Measurements from ENCODE around the gene ATP1A4.
"Not testable (repeated sequence)": the region's sequence is repeated elsewhere in the genome, so short reads cannot be mapped to it uniquely, and the experiment has no call there.

ATP1A4 gene

DNA sequence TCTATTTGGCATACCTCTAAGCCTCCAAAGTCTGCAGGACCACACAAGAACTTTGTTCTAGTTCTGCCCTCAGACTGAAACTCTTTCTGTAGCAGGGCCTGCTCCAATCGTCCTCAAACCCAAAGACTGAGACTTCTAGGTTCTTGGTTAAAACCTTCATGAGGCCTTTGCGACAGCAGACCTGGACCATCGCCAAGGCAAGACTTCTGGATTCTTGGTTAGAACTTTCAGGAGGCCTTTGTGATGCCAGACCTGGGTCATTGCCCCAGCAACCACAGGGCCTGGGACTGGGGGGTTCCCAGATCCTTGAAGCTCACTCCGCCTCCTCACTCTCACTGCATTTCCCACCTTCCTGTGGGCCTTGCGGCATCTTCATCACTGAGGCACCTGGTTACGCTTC is at the start of gene ATP1A4:
TSS of gene ATP1A4 (plus strand) at position 301 of the 400 bp plus-strand sequence. CDS start 438 bp downstream, outside the sequence.
- no peak for DNase-seq

DNA sequence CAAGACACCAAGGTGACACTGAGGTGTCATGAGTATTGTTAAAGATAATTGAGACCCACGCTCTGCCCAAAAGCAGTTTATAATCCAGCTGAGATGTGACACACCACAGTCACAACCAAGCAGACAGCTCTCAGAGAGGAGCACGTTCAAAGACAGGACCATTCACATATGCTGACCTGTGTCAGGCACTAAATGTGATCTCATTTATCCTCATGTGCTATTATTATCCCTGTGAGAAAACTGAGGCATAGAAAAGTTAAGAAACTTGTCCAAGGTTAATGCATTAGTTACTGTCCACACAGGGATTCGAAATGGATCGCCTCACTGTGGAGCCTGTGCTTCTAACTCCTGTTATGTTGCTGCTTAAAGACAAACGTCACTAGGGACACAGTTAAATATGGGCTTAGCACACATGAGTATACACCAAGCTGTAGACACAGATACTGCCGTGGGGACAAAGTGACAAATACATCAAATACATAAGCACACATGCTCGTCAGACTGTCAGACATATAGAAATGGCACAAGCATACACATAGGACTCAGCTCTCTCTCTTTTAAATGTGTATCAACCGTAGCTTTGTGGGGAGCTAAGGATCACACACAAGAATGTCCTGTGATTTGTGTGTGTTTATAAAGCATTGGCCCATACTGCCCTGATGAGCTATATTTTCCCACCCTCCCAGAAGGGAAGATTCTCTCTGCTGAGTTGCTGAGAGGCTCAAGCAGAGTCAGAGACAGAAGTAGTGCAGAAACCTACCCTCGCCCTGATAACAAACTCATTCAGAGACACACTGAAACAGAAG is 49.5 kb upstream of the ATP1A4 start:
- DNase-seq: peak in 6 of 58 donors; percentile 22 to 63 (median 44)

DNA sequence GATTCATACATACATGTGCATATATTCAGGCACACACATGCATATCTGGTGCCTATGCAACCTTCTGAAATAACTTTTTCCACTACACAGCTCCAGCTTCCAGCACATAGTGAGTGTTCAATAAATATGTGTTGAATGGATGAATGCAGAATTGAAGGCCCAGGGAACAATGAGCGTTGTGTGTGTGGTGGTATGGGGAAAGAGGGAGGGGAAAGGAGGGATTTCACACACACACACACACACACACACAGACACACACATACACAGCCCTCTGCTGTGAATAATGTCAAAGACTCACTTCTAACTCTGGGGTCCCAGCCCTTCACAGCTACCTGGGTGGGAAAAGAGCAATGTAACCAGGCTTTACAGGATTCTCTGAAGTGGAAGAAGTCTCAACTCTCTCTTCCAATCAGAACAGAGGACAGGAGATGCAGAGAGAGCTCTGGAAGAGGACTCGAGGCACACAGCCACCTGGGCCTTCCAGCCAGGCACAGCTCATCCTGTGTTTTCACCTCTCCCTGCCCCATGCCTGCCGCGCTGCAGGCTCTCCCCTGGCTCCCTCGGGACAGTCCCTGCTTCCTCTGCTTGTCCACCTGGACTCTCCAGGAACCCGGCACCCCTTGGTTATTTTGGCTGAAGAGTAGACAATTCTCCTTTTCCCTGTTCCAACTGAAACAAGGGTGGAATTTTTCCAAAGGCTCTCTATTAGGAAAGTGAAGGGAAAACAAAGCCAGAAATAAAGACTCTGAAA is 47.6 kb upstream of the ATP1A4 start:
- DNase-seq: peak in 18 of 58 donors; percentile 22 to 66 (median 46)

DNA sequence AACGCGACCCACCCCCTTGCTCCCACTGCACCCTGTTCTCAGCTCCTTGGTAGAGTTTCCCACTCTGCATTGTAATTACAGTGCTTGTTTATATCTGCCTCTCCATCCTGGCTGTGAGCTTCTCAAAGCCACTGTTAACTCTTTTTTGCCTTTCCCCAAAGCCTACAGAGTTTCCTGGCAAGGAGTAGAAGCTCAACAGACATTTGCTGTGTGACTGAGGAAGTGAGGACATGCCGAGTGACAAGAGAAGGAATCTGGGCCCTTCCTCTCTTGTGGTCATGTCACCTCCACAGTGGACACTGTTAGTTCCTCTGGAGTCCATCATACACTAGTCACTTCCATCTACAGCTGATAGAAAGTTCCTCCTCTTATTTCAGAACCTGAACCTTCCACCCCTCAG is 46.9 kb upstream of the ATP1A4 start:
- DNase-seq: peak in 2 of 58 donors; percentile 27 to 47

DNA sequence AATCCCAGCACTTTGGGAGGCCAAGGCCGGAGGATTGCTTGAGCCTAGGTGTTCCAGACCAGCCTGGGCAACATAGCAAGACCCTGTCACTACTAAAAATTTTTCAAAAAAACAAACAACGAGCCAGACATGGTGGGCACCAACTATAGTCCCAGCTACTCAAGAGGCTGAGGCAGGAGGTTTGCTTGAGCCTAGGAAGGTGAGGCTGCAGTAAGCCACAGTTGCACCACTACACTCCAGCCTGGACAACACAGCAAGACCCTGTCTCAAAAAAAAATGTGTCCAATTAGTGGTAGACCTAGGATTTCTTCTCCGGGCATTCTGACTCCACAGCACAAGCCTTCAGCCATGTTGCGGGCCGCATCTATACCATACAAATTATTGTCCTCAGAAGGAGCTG is 46.2 kb upstream of the ATP1A4 start:
- DNase-seq: no peak

DNA sequence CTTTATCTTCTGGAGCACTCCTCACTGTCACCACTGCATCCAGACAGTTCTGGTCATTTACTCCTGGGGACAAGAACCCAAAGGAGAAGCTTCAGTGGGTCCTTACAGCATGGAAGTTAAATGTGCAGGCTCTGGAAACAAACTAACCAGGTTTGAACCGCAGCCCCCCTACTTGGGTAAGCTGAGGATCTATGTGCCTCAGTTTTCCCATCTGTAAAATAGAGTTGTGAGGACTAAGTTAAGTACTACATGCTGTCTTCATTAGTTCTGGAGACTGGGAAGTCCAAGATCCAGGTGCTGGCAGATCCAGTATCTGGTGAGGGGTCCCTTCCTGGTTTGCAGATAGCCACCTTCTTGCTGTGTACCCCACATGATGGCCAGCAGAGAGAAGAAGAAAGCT is 43.9 kb upstream of the ATP1A4 start:
- no peak for DNase-seq

DNA sequence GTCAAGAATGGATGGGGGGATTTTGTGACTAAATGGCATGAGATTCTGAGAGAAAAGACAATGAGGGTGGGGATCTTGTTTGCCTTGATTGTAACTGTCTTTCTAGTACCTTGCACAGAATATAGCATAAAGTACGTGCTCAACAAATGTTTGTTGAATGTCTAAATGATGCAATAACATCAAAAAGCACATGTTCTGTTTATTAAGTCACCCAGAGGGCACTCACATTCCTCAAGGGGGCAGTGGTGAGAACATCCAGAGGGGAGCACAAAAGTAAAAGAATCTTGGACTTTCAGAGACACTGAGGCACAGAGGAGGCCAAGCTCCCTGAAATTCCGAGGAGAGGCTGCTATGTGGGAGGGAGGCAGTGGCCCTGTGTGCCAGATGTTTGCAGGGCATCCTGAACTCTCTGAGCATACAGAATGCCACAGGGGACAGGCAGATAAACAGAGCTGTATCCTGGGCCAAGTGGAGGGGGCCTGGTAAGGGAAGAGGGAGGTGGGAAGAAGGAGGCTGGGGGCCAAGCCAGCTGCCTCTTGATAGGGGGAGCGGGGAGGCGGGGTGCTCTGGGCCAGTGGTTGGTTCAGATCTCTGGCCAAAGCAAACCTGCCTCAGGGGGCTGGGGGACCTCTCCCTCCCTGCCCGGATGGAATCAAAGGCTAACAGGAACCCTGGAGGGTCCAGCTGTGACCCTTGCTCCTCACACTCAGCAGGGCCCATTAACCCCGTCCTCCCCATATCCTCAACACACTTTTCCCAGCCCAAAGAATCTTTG is 42.3 kb upstream of the ATP1A4 start:
- peak in 5 of 58 donors; percentile 6 to 34 (median 18) for DNase-seq

DNA sequence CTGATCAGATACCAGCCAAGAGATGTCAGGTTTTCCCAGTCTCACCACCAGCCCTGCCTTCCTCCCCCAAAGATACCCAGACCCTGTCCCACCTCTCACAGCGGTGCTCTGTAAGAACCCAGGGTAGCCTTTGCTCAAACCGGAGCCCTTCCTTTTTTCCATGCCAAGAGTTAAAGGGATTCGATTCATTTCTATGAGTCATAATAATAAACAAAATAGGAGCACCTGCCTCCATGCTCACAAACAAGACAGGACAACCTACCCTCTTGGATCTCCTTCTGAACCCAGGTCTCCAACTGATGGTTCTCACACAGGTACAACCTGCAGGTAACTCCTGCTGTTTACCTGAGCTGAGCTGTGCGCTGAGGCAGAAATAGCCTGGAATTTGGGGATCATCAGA is 41.7 kb upstream of the ATP1A4 start:
- DNase-seq: no peak

DNA sequence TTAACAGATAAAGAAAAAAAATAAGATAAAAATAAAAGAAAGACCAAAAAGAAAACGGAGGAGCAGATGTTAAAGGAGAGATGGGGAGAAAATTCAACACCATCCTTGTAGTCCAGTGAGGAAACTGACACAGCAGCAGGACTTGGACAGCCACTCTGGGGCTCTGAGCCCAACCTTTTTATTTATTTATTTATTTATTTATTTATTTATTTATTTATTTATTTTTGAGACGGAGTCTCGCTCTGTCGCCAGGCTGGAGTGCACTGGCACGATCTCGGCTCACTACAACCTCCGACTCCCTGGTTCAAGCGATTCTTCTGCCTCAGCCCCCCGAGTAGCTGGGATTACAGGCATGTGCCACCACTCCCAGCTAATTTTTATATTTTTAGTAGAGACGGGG is 39.9 kb upstream of the ATP1A4 start:
- DNase-seq: not testable (repeated sequence)

DNA sequence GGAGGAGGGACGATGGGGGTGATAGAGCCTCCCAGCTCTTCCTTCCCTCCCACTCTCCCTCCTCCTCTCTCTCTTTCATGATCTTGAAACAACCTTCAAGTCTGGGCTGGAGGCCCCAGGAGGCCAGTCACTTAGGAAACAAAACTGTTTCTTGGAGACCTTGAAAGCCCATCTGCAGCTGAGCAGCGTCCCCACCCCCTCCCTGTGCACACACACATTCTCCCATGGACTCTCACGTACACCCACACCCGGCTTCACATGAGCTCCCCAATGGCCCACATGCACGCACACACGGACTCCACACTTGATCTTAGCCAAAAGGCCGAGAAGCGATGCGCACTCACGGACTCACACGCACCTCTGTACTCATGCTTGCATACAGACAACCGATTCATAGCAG is 39.0 kb upstream of the ATP1A4 start:
- DNase-seq: peak in 7 of 58 donors; percentile 9 to 40 (median 29)

DNA sequence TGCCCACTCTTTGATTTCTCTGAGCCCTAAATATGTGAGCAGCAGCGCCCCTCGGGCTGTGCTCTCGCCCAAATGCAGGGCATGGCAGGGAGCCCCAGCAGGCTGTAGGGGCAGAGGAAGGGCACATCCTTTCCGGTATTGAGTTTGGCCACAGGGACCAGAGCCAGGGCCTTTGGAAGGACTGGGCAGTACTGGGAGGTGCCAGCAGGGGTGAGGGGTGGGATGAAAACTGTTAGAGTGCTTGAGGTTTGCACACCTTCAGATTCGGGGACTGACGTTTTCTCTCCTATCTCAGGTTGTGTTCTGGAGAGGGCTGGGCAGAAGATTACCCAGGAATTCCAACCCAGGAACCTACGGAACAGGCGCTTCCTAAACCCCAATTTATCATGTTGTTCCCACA is 38.0 kb upstream of the ATP1A4 start:
- DNase-seq: peak in 7 of 58 donors; percentile 13 to 42 (median 32)

DNA sequence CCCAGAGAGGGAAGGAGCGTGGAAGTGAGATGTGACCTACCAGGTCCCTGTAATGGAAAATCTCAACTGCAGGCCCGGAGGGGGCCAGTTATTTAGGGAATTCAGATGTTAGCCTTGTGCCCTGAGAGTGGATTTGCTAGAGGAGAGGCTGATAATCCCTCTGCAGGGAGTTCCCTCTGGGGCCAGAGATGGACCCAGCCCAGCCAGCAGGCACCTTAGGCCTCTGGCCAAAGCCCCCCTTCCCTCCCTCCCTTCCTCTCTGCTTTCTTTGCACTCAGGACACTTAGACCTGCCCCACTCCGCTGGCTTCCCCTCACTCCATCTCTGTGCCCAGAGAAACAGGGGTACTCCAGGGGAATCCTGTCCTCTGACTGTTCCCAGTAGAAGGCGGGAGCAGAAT is 37.3 kb upstream of the ATP1A4 start:
- peak in 34 of 58 donors; percentile 11 to 82 (median 46) for DNase-seq

DNA sequence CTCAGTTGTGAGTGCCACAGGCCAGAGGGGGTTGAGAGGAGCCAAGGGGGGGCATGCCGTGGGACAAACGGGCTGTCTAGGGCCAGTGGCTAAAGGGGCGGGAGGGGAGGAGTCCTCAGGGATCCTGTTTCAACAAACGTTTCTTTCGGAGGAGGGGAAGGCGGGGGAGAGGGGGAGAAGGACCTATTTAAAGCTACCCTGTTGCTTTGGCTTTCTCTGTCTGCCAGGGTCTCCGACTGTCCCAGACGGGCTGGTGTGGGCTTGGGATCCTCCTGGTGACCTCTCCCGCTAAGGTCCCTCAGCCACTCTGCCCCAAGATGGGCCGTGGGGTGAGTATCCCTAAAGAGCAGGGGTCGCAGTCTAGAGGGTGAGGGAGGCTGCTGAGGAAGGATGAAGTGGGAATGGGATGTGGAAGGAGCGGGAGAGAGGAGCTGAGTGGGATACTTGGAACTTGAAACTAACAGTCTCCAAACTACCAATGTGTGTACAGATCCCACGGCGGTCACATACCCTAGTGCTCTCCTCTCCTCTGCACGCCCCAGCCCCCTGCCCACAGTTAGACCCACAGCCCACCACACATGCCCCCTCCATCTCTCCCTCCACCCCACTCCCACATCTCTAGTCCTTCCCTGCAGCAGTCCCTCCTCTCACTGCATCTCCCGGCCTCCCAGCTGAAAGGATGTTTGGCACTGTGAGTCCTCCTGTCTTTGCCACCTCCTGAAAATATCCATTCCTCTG is 35.7 kb upstream of the ATP1A4 start, which contains the start of gene ATP1A2:
TSS of gene ATP1A2 (plus strand) at position 215 of the 738 bp plus-strand sequence. CDS start at position 318, 103 bp downstream.
- peak in 35 of 58 donors; percentile 15 to 81 (median 45) for DNase-seq

DNA sequence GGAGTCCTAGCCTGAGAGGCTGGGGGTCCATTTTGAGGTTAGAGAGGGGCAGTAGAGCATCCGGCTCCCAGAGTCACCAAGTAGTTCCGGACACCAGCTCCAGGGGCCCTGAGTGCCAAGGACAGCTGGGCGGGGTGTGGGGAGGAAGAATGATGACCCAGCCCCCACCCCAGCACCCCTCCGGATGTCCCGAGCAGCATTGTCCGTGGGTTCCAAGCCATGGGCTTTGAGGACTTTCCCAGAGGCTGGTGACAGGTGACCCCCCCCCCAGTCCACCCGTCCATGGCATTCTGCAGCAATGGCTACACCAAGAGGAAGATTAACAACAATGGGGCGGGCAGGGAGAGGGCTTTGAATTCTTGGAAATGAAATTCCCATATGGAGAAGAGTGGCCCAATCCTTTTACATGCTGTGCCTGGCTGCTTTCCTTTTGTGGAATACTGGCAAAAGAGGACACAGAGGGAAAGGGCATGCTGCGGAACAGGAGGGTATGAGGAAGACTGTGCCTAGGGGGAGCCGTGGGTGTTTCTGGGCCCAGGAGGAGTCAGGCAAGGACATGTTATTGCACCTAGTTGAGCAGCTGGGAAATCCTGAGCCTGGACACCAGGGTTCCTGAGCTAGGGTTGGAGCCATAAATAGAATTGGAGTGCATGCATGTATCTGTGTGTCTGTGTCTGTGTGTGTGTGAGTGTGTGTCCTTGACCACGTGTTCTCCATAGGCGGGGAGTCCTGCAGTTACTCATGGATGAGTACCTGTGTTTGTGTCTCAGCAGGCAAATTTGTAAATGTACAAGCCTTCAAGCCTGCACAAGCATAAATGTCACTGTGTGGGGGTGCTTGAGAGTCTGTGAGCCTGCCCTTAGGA is 34.9 kb upstream of the ATP1A4 start:
- DNase-seq: peak in 9 of 58 donors; percentile 19 to 44 (median 28)

DNA sequence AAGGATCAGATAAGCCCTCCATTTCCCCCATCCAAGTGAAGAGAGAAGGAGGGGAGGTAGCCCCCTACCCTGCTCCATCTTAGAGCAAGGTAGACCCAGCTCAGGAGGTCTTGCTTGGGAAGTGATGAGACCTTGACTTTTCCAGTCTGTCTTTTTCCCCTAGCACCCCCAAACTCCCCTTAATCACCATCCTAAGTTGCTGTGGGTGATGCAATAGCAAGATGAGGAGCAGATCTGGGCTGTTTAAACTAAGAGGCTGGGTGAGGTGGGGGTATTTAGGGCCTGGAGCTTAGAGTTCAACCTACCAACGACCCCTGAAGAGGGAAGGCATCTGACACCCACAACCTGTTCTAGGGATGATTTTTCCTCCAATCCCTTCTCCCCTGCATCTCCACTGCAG is 34.1 kb upstream of the ATP1A4 start:
- no peak for DNase-seq

DNA sequence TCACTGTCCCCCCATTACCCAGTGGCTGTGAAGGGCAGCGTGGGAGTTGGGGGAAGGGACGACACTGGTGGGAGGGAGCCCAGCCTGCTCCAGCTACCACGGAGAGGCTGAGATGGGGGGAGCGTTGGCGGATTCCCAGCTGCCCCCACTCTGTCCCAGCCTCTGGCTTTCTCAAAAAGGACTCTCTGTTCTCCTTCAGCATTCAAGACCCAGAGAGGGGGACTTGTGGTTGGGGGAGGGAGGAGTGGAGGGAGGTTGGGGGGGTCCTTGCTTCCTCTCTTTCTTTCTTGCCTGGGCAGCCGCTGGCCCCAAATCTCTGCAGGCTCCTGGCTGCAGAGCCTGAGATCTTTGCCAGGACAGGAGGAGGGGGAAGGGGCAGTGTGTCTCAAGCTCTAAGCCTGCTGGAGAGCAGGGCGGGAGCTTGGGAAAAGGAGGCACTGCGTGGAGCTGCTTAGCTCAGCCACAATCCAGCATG is 33.7 kb upstream of the ATP1A4 start:
- peak in 57 of 58 donors; percentile 25 to 97 (median 82) for DNase-seq

DNA sequence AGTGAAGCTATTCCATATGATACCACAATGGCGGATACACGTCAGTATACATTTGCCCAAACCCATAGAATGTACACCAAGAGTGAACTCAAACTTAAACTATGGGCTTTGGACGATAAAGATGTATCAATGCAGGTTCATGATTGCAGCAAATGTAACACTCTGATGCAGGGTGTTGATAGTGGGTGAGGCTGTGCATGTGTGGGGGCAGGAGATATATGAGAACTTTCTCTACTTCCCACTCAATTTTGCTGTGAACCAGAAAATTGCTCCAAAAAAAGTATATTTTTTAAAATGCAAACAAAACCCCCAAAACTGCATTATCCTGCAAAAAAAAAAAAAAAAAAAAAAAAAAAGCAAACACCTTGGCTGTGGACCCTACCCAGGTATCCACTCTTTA is 32.5 kb upstream of the ATP1A4 start:
- peak in 1 of 58 donors; percentile 23 for DNase-seq

DNA sequence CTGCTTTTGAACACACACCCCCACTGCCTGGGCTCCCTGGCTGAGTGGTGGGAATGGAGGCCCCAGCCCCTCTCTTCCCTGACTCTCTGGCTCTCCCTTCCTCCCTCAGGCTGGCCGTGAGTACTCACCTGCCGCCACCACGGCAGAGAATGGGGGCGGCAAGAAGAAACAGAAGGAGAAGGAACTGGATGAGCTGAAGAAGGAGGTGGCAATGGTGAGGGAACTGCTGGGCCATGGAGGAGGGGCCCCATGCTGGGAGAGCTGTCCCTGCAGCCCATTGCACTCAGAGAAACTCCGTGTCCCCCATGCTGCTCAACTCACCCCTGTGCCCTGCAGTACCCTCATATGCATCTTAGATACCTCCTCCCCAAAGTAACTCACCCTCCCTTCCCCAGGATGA is 30.6 kb upstream of the ATP1A4 start:
- no peak for DNase-seq

DNA sequence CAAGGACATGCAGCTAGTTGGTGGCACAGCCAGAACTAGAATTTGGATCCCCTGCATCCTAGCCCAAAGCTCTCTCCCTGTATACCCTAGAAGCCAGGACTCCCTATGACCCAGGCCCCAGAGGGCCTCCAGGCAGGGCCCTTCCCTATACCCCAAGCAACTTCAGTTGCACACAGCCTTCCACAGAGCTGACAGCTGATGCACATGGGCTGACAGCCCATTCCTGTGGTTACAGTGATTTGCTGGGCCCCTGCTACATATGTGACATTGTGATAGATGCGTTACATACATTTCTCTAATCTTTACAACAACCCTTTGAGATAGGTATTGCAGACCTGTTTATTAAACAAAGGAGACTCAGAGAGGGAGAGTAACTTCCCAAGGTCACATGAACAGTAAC is 30.0 kb upstream of the ATP1A4 start:
- no peak for DNase-seq

All from anterior cingulate cortex (tissue), 58 donors.